ENCODE measurements around the gene PTGR2. TPM values are rescaled to one million over a fixed set of nuclear protein-coding genes. Genes with fewer than 3 reads are reported as not detected.

Gene PTGR2
- total RNA-seq, 3 donors from 2014 or later = 11.4 to 23.2 (median 17.2) TPM

GRCh38 chr14:73810478-73811163, 41.0 kb upstream of the PTGR2 start:
- ATAC-seq (no peak), DNase-seq (no peak)
- H3K9me3 ChIP-seq = no peaks in the 10 kb centered on the region
- H3K4me1 ChIP-seq (ENCODE audit: low read depth) = peaks cover 6% of the 10 kb centered on the region
- H3K36me3 ChIP-seq (ENCODE audit: low read depth) = no peaks in the 10 kb centered on the region
- H3K4me3 ChIP-seq = no peak overlapping the region
- TF ChIP-seq CTCF (IDR thresholded peaks at IDR 0.05) = no peak
- intact Hi-C loops (cut with DNase I, micrococcal nuclease) = no loop called here

DNA sequence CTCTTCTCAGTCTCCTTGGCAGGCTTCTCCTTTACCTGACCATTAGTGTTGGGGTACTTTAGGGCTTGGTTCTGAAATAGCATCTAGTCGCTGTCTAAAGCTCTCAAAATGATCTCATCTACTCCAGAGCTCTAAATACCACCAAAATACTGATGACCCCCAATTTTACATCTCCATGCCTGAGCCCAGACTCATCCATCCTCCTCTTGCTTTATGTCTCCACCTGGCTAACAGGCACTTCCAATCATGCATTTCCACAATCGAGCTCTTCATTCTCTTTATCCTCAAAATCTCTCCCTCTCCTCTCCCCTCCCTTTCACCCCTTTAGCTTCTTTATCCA, 40.5 kb upstream of the PTGR2 start:
- DNase-seq = no peak

GRCh38 chr14:73814153-73814552, 37.5 kb upstream of the PTGR2 start:
- no peaks in the 10 kb centered on the region for H3K36me3 ChIP-seq (ENCODE audit: low read depth)
- intact Hi-C loops (cut with DNase I, micrococcal nuclease) = no loop called here
- no peaks in the 10 kb centered on the region for H3K9me3 ChIP-seq
- DNase-seq = no peak
- no peak overlapping the region for H3K4me3 ChIP-seq
- no peaks in the 10 kb centered on the region for H3K4me1 ChIP-seq (ENCODE audit: low read depth)
- TF ChIP-seq CTCF (IDR thresholded peaks at IDR 0.05) = no peak
- ATAC-seq = no peak

More for the DNA sequence above, 40.5 kb upstream of the PTGR2 start:
- no peak for TF ChIP-seq CTCF (IDR thresholded peaks at IDR 0.05)
- Histone ChIP-seq H3K4me3 (no peak overlapping the region), H3K4me1 (ENCODE audit: low read depth) (peaks cover 6% of the 10 kb centered on the region), H3K9me3 (no peaks in the 10 kb centered on the region), H3K36me3 (ENCODE audit: low read depth) (no peaks in the 10 kb centered on the region)
- intact Hi-C loops (cut with DNase I, micrococcal nuclease) = no loop called here
- no peak for ATAC-seq

- no peak for TF ChIP-seq CTCF (IDR thresholded peaks at IDR 0.05)
- ATAC-seq (no peak), DNase-seq (no peak)
- intact Hi-C loops (cut with DNase I, micrococcal nuclease) = no loop called here
- no peak overlapping the region for H3K4me3 ChIP-seq
- H3K36me3 ChIP-seq (ENCODE audit: low read depth) = no peaks in the 10 kb centered on the region
- no peaks in the 10 kb centered on the region for H3K4me1 ChIP-seq (ENCODE audit: low read depth)
- H3K9me3 ChIP-seq = no peaks in the 10 kb centered on the region
These were observed 35.8 kb upstream of the PTGR2 start for GRCh38 chr14:73815849-73816248.

DNA sequence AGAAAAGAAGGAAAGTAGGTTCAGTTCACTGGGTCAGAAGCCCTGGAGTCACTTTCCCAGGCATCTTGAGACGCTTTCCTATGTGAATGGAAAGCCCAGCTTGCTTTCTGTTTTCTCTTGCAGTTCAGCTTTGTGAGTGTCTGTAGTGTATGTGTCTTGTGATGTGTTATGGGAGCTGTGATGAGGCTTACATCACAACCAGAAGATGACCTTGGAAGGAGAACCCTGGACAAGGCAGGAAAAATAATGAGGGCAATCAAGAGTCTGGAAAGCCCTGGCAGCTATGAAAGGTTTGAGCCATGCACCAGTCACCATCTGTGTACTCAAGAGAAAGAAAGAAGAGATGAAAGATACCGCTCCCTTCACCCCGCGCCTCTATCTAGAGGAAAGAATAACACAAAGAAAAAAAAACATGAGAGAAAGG, 35.2 kb upstream of the PTGR2 start:
- no peak for TF ChIP-seq CTCF (IDR thresholded peaks at IDR 0.05)
- no peaks in the 10 kb centered on the region for H3K9me3 ChIP-seq
- ATAC-seq (peak; percentile 42), DNase-seq (no peak)
- no peaks in the 10 kb centered on the region for H3K36me3 ChIP-seq (ENCODE audit: low read depth)
- H3K4me3 ChIP-seq = no peak overlapping the region
- intact Hi-C loops (cut with DNase I, micrococcal nuclease) = no loop called here
- no peaks in the 10 kb centered on the region for H3K4me1 ChIP-seq (ENCODE audit: low read depth)

Measured in mucosa of descending colon (tissue), 3 donors.